Endothelial cell of umbilical vein (primary cell): ENCODE results near the gene MED23.

Source experiments
- EZH2 ChIP-seq: IDR thresholded peaks from 2 replicates; pipeline ENCODE4 v1.6.1; 2012; ENCODE audit warnings: borderline replicate concordance, low read depth, mild to moderate bottlenecking, moderate library complexity, low read length, inconsistent platforms; ENCODE audit not compliant: severe bottlenecking
- MYC ChIP-seq: IDR thresholded peaks from one replicate; pipeline ENCODE4 v1.6.1; 2011; ENCODE audit warnings: mild to moderate bottlenecking, low read depth, low read length

GRCh38 chr6:131640576-131640975 is 12.5 kb upstream of the MED23 start:
- TF ChIP-seq MYC (no peak), EZH2 (no peak)
